Keratinocyte (primary cell): ENCODE data around the gene PROM1.

Source experiments
- EZH2 ChIP-seq: IDR thresholded peaks from one replicate; pipeline ENCODE4 v1.6.1; 2012; ENCODE audit warnings: inconsistent platforms, mild to moderate bottlenecking, low read length, moderate library complexity
- TF ChIP-seq, protein P1 (sequence below), 3 experiments: IDR thresholded peaks in 1 of 3; conservative IDR thresholded peaks in 1 of 3; optimal IDR thresholded peaks in 1 of 3; 2 replicates in 2 of 3; 3 replicates in 1 of 3; pipeline versions ENCODE3 to v1.5.1; 2011; ENCODE audit warnings: low read length in 3 of 3, mild to moderate bottlenecking in 3 of 3, moderate library complexity in 2 of 3, control low read depth in 1 of 3, inconsistent platforms in 1 of 3; ENCODE audit not compliant: insufficient read depth in 2 of 3; ENCODE audit errors: extremely low read depth in 1 of 3

- TF ChIP-seq, protein P1, sequence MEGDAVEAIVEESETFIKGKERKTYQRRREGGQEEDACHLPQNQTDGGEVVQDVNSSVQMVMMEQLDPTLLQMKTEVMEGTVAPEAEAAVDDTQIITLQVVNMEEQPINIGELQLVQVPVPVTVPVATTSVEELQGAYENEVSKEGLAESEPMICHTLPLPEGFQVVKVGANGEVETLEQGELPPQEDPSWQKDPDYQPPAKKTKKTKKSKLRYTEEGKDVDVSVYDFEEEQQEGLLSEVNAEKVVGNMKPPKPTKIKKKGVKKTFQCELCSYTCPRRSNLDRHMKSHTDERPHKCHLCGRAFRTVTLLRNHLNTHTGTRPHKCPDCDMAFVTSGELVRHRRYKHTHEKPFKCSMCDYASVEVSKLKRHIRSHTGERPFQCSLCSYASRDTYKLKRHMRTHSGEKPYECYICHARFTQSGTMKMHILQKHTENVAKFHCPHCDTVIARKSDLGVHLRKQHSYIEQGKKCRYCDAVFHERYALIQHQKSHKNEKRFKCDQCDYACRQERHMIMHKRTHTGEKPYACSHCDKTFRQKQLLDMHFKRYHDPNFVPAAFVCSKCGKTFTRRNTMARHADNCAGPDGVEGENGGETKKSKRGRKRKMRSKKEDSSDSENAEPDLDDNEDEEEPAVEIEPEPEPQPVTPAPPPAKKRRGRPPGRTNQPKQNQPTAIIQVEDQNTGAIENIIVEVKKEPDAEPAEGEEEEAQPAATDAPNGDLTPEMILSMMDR (optimal IDR thresholded peaks at IDR 0.05 in 1 of 3, IDR thresholded peaks at IDR 0.05 in 1 of 3, conservative IDR thresholded peaks at IDR 0.05 in 1 of 3; ENCODE audit: extremely low read depth in 1 of 3, insufficient read depth in 2 of 3, low read length in 3 of 3), result no peak
- no peak for TF ChIP-seq EZH2
Measured at GRCh38 chr4:15953625-15954024, 130.2 kb downstream of the PROM1 start.
